ENCODE results near the gene ANKHD1.

DNA sequence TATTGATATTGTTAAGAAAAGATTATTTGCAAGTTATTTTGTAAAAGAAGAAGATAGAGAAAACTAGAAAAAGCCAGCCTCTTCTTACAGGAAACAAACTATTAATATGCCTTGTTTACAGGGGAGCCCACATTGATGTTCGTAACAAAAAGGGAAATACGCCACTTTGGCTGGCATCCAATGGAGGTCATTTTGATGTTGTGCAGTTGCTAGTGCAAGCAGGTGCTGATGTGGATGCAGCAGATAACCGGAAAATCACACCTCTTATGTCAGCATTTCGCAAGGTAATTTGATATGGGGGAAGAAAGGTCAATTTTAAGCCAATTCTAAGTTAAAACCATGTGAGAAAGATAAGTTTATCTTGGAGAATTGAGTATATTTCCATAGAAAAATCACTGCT is 108.3 kb downstream of the ANKHD1 start:
- TF ChIP-seq POLR2A (IDR thresholded peaks at IDR 0.05), result no peak
- TF ChIP-seq, protein P1, sequence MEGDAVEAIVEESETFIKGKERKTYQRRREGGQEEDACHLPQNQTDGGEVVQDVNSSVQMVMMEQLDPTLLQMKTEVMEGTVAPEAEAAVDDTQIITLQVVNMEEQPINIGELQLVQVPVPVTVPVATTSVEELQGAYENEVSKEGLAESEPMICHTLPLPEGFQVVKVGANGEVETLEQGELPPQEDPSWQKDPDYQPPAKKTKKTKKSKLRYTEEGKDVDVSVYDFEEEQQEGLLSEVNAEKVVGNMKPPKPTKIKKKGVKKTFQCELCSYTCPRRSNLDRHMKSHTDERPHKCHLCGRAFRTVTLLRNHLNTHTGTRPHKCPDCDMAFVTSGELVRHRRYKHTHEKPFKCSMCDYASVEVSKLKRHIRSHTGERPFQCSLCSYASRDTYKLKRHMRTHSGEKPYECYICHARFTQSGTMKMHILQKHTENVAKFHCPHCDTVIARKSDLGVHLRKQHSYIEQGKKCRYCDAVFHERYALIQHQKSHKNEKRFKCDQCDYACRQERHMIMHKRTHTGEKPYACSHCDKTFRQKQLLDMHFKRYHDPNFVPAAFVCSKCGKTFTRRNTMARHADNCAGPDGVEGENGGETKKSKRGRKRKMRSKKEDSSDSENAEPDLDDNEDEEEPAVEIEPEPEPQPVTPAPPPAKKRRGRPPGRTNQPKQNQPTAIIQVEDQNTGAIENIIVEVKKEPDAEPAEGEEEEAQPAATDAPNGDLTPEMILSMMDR (IDR thresholded peaks at IDR 0.05), result no peak
- no peak for TF ChIP-seq EP300 (IDR thresholded peaks at IDR 0.05; ENCODE audit: low read depth)

Data from transverse colon (tissue), 3 donors.